Measurements from ENCODE around the gene EXOC4.

The EXOC4 gene

GRCh38 chr7:133936074-133936473 is 683.2 kb downstream of the EXOC4 start:
- Histone ChIP-seq H3K9me3 (ENCODE audit: insufficient read depth, low read depth, low read length) (no peaks in the 10 kb centered on the region), H3F3A (ENCODE audit: low read depth) (no peaks in the 10 kb centered on the region), H3K9me2 (replicated peaks; ENCODE audit: low read depth, low read length) (no peaks in the 10 kb centered on the region), H3K4me1 (ENCODE audit: insufficient read depth, low read length, poor library complexity, severe bottlenecking) (no peaks in the 10 kb centered on the region), H3K4me3 (ENCODE audit: low read length, poor library complexity, severe bottlenecking) (no peak overlapping the region), H2AFZ (ENCODE audit: low read length) (no peak overlapping the region), H3K36me3 (ENCODE audit: insufficient read depth, low read length) (peaks cover 14% of the 10 kb centered on the region; the same call in 1 of the 2 replicates), H4K20me1 (ENCODE audit: insufficient read depth, low read length, poor library complexity, severe bottlenecking) (no peaks in the 10 kb centered on the region), H3K79me2 (ENCODE audit: insufficient read depth, low read length) (no peaks in the 10 kb centered on the region), H3K4me2 (ENCODE audit: low read depth, low read length, poor library complexity, severe bottlenecking) (no peak overlapping the region), H3K27me3 (ENCODE audit: insufficient read depth, low read length, poor library complexity, severe bottlenecking) (no peaks in the 10 kb centered on the region), H3K9ac (ENCODE audit: low read depth, low read length, poor library complexity, severe bottlenecking) (no peak overlapping the region)
- TF ChIP-seq CTCF (conservative IDR thresholded peaks at IDR 0.05; ENCODE audit: low read length), result no peak
- no peak for TF ChIP-seq EZH2phosphoT487 (IDR thresholded peaks at IDR 0.05; ENCODE audit: borderline replicate concordance)

- Histone ChIP-seq H3F3A (ENCODE audit: low read depth) (no peaks in the 10 kb centered on the region), H4K20me1 (ENCODE audit: insufficient read depth, low read length, poor library complexity, severe bottlenecking) (no peaks in the 10 kb centered on the region)
Measured at GRCh38 chr7:133937786-133938185, 684.9 kb downstream of the EXOC4 start.

GRCh38 chr7:133940368-133940767 is 687.5 kb downstream of the EXOC4 start:
- H3K4me2 ChIP-seq (ENCODE audit: low read depth, low read length, poor library complexity, severe bottlenecking), result no peak overlapping the region
- H2AFZ ChIP-seq (ENCODE audit: low read length), result no peak overlapping the region
- no peaks in the 10 kb centered on the region for H3K9me3 ChIP-seq (ENCODE audit: insufficient read depth, low read depth, low read length)
- H4K20me1 ChIP-seq (ENCODE audit: insufficient read depth, low read length, poor library complexity, severe bottlenecking), result no peaks in the 10 kb centered on the region
- H3K4me3 ChIP-seq (ENCODE audit: low read length, poor library complexity, severe bottlenecking), result no peak overlapping the region
- no peaks in the 10 kb centered on the region for H3K9me2 ChIP-seq (replicated peaks; ENCODE audit: low read depth, low read length)
- H3F3A ChIP-seq (ENCODE audit: low read depth), result no peaks in the 10 kb centered on the region
- H3K79me2 ChIP-seq (ENCODE audit: insufficient read depth, low read length), result no peaks in the 10 kb centered on the region
- H3K27me3 ChIP-seq (ENCODE audit: insufficient read depth, low read length, poor library complexity, severe bottlenecking), result no peaks in the 10 kb centered on the region
- H3K4me1 ChIP-seq (ENCODE audit: insufficient read depth, low read length, poor library complexity, severe bottlenecking), result no peaks in the 10 kb centered on the region
- TF ChIP-seq CTCF (conservative IDR thresholded peaks at IDR 0.05; ENCODE audit: low read length) (no peak), EZH2phosphoT487 (IDR thresholded peaks at IDR 0.05; ENCODE audit: borderline replicate concordance) (no peak)
- no peak overlapping the region for H3K9ac ChIP-seq (ENCODE audit: low read depth, low read length, poor library complexity, severe bottlenecking)
- H3K36me3 ChIP-seq (ENCODE audit: insufficient read depth, low read length), result peaks cover 14% of the 10 kb centered on the region; the same call in 1 of the 2 replicates

More at GRCh38 chr7:133937786-133938185, 684.9 kb downstream of the EXOC4 start:
- H2AFZ ChIP-seq (ENCODE audit: low read length), result no peak overlapping the region
- no peaks in the 10 kb centered on the region for H3K9me2 ChIP-seq (replicated peaks; ENCODE audit: low read depth, low read length)
- no peak overlapping the region for H3K4me3 ChIP-seq (ENCODE audit: low read length, poor library complexity, severe bottlenecking)
- H3K4me1 ChIP-seq (ENCODE audit: insufficient read depth, low read length, poor library complexity, severe bottlenecking), result no peaks in the 10 kb centered on the region
- no peak for TF ChIP-seq CTCF (conservative IDR thresholded peaks at IDR 0.05; ENCODE audit: low read length)
- no peak for TF ChIP-seq EZH2phosphoT487 (IDR thresholded peaks at IDR 0.05; ENCODE audit: borderline replicate concordance)
- H3K79me2 ChIP-seq (ENCODE audit: insufficient read depth, low read length), result no peaks in the 10 kb centered on the region
- H3K4me2 ChIP-seq (ENCODE audit: low read depth, low read length, poor library complexity, severe bottlenecking), result no peak overlapping the region
- H3K9ac ChIP-seq (ENCODE audit: low read depth, low read length, poor library complexity, severe bottlenecking), result no peak overlapping the region
- no peaks in the 10 kb centered on the region for H3K27me3 ChIP-seq (ENCODE audit: insufficient read depth, low read length, poor library complexity, severe bottlenecking)
- H3K36me3 ChIP-seq (ENCODE audit: insufficient read depth, low read length), result peaks cover 14% of the 10 kb centered on the region; the same call in 1 of the 2 replicates
- H3K9me3 ChIP-seq (ENCODE audit: insufficient read depth, low read depth, low read length), result no peaks in the 10 kb centered on the region
